Neural cell (in vitro differentiated cells): ENCODE results near the gene CUBN. TPM values are rescaled to one million over a fixed set of nuclear protein-coding genes. Genes with fewer than 3 reads are reported as not detected.

ENCODE experiments used
- H2AFZ ChIP-seq: fragments of 200-600, 300-800 bp; sonication (generic), shearing (Covaris generic); 2 replicates; pipeline ENCODE4 v1.6.0; 2014; ENCODE audit warnings: low read depth, mild to moderate bottlenecking, antibody characterized with exemption, low read length, moderate library complexity
- H3F3A ChIP-seq: fragments of 200-600 bp; shearing (Covaris generic); 2 replicates; pipeline ENCODE4 v1.6.1; 2016; ENCODE audit warnings: mild to moderate bottlenecking, moderate library complexity, mixed read lengths, antibody characterized with exemption, low read length; ENCODE audit not compliant: insufficient read depth, poor library complexity, severe bottlenecking
- H3K27ac ChIP-seq: fragments of 200-600, 300-800 bp; sonication (generic), shearing (Covaris generic); 2 replicates; pipeline ENCODE4 v1.5.1; 2014; ENCODE audit warnings: mild to moderate bottlenecking, low read length, moderate library complexity
- H3K27me3 ChIP-seq: fragments of 300-800, 200-600 bp; sonication (generic), shearing (Covaris generic); 2 replicates; pipeline ENCODE4 v1.6.0; 2014; ENCODE audit warnings: mild to moderate bottlenecking, low read depth, low read length, moderate library complexity; ENCODE audit not compliant: insufficient read depth
- H3K36me3 ChIP-seq: fragments of 300-800, 200-600 bp; sonication (generic), shearing (Covaris generic); 2 replicates; pipeline ENCODE4 v1.5.1; 2014; ENCODE audit warnings: mild to moderate bottlenecking, antibody characterized with exemption, low read length, moderate library complexity; ENCODE audit not compliant: insufficient read depth
- H3K4me2 ChIP-seq: fragments of 300-800, 200-600 bp; sonication (generic), shearing (Covaris generic); 2 replicates; pipeline ENCODE4 v1.6.0; 2014; ENCODE audit warnings: mild to moderate bottlenecking, low read length
- H3K4me3 ChIP-seq: fragments of 300-800, 200-600 bp; sonication (generic), shearing (Covaris generic); 2 replicates; pipeline ENCODE4 v1.5.1; 2014; ENCODE audit warnings: mild to moderate bottlenecking, low read length, moderate library complexity
- H3K79me2 ChIP-seq: fragments of 200-600 bp; shearing (Covaris generic); replicated peaks from 2 replicates; pipeline ENCODE4 v1.6.0; 2014; ENCODE audit warnings: mild to moderate bottlenecking, low read length, moderate library complexity; ENCODE audit not compliant: insufficient read depth
- H3K9ac ChIP-seq: fragments of 300-800, 200-600 bp; sonication (generic), shearing (Covaris generic); 2 replicates; pipeline ENCODE4 v1.6.1; 2016; ENCODE audit warnings: mild to moderate bottlenecking, low read length, mixed read lengths
- H3K9me2 ChIP-seq: fragments of 200-600 bp; shearing (Covaris generic); 2 replicates; pipeline ENCODE4 v1.6.1; 2016; ENCODE audit warnings: mild to moderate bottlenecking, low read length, mixed read lengths; ENCODE audit not compliant: insufficient read depth
- H3K9me3 ChIP-seq: fragments of 200-600, 300-800 bp; sonication (generic), shearing (Covaris generic); 2 replicates; pipeline ENCODE4 v1.6.1; 2016; ENCODE audit warnings: mild to moderate bottlenecking, mixed run types, low read length, moderate library complexity, mixed read lengths
- H4K20me1 ChIP-seq: fragments of 200-600 bp; shearing (Covaris generic); 2 replicates; pipeline ENCODE4 v1.6.1; 2016; ENCODE audit warnings: mild to moderate bottlenecking, mixed run types; ENCODE audit not compliant: insufficient read depth
- EP300 ChIP-seq: fragments of 450-650 bp; conservative IDR thresholded peaks from 2 replicates; pipeline ENCODE4 v1.6.1; 2014; ENCODE audit warnings: antibody characterized with exemption, mild to moderate bottlenecking, moderate library complexity; ENCODE audit not compliant: poor library complexity, severe bottlenecking
- EZH2 ChIP-seq: fragments of 200-600, 300-800 bp; shearing (Covaris generic), sonication (generic); IDR thresholded peaks from 2 replicates; pipeline ENCODE4 v1.6.1; 2014; ENCODE audit warnings: antibody characterized with exemption, low read length, borderline replicate concordance, mild to moderate bottlenecking; ENCODE audit not compliant: insufficient read depth, poor library complexity, severe bottlenecking
- MXI1 ChIP-seq: fragments of 450-650 bp; conservative IDR thresholded peaks from 2 replicates; pipeline ENCODE4 v1.6.1; 2014; ENCODE audit warnings: antibody characterized with exemption, mild to moderate bottlenecking; ENCODE audit not compliant: poor library complexity, severe bottlenecking
- POLR2AphosphoS5 ChIP-seq: IDR thresholded peaks from 2 replicates; pipeline ENCODE4 v1.6.1; 2012
- RAD21 ChIP-seq: fragments of 450-650 bp; conservative IDR thresholded peaks from 2 replicates; pipeline ENCODE4 v1.6.1; 2014; ENCODE audit warnings: antibody characterized with exemption, mild to moderate bottlenecking, moderate library complexity
- SMC3 ChIP-seq: fragments of 450-650 bp; conservative IDR thresholded peaks from 2 replicates; pipeline ENCODE4 v1.6.1; 2014; ENCODE audit warnings: antibody characterized with exemption, mild to moderate bottlenecking, moderate library complexity; ENCODE audit not compliant: poor library complexity
- TAF1 ChIP-seq: IDR thresholded peaks from 2 replicates; pipeline ENCODE4 v1.6.1; 2012; ENCODE audit warnings: low read depth
- polyA plus RNA-seq: library from polyadenylated mRNA; depleted of rRNA; stranded (reverse); fragments of >200 nt; gene quantifications from 2 replicates; pipeline ENCODE4 v1.2.3, GENCODE V29; 2014
- TF ChIP-seq, protein P1 (sequence below): fragments of 450-650 bp; IDR thresholded peaks from 2 replicates; pipeline ENCODE4 v1.5.1; 2014; ENCODE audit warnings: antibody characterized with exemption, mild to moderate bottlenecking, moderate library complexity; ENCODE audit not compliant: poor library complexity, severe bottlenecking
- TF ChIP-seq, protein P2 (sequence below): IDR thresholded peaks from 2 replicates; pipeline ENCODE4 v1.6.1; 2012; ENCODE audit warnings: borderline replicate concordance

The CUBN gene
- polyA plus RNA-seq, 1 donor from 2014 or later = 7.1 TPM

DNA sequence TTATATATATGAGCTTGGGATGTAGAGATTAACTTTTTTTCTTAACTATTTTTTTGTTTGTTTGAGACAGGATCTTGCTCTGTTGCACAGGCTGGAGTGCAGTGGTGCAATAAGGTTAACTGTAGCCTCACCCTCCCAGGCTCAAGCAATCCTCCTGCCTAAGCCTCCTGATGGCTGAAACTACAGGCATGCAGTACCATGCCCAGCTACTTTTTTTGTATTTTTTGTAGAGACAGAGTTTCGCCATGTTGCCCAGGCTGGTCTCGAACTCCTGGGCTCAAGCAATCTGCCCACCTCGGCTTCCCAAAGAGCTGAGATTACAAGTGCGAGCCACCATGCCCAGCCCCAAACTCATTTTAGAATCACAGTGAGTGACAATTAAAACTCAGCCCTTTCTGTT lies 105.2 kb downstream of the CUBN start:
- Histone ChIP-seq H3K4me2 (no peak overlapping the region), H3K9me2 (no peaks in the 10 kb centered on the region)

DNA sequence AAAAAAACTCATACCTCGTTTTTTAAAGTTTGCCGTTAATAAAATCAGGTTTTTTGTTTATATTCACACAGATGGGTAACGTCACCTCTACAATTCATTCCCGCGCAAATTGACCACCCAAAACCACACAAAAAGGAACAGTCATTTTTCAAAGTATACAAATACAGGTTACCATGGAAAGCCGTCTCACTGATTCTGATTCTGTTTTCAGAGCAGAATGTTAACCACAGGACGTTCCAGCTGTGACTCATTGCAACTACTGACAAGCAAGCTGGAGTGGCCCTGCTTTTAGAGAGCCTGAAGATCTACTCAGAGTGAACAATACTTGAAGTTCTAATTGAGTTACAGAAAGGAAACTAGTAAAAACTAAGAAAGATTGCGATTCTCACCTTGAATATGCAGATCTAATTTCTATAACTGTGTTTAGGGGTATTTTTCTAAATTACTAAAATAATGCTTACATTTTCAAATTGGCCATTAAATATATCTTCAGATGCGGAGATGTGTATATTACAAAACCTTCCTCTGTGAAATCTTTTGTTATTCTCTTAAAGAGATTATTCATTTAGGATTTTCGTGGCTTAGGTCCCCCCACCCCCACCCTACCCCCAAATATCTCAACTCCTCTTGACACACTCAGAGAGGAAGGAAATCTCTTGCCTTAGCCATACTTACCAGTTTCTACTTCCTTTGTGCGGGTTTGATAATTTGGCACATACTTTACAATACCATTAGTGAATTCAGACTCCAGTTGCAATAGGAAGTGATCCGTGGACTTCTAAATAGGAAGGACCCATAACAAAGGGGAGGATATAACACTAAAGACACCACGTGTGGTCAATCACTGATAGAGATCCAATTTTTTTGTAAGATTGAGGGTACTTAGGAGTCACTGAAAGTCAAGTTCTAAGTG lies 106.0 kb downstream of the CUBN start:
- H2AFZ ChIP-seq = no peak overlapping the region
- no peaks in the 10 kb centered on the region for H3K27me3 ChIP-seq
- H3F3A ChIP-seq = no peaks in the 10 kb centered on the region
- no peaks in the 10 kb centered on the region for H4K20me1 ChIP-seq
- no peak overlapping the region for H3K4me2 ChIP-seq
- TF ChIP-seq SMC3 (no peak), TAF1 (no peak), RAD21 (no peak), EZH2 (no peak), POLR2AphosphoS5 (no peak), EP300 (no peak), MXI1 (no peak)
- TF ChIP-seq, protein P1, sequence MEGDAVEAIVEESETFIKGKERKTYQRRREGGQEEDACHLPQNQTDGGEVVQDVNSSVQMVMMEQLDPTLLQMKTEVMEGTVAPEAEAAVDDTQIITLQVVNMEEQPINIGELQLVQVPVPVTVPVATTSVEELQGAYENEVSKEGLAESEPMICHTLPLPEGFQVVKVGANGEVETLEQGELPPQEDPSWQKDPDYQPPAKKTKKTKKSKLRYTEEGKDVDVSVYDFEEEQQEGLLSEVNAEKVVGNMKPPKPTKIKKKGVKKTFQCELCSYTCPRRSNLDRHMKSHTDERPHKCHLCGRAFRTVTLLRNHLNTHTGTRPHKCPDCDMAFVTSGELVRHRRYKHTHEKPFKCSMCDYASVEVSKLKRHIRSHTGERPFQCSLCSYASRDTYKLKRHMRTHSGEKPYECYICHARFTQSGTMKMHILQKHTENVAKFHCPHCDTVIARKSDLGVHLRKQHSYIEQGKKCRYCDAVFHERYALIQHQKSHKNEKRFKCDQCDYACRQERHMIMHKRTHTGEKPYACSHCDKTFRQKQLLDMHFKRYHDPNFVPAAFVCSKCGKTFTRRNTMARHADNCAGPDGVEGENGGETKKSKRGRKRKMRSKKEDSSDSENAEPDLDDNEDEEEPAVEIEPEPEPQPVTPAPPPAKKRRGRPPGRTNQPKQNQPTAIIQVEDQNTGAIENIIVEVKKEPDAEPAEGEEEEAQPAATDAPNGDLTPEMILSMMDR = no peak
- TF ChIP-seq, protein P2, sequence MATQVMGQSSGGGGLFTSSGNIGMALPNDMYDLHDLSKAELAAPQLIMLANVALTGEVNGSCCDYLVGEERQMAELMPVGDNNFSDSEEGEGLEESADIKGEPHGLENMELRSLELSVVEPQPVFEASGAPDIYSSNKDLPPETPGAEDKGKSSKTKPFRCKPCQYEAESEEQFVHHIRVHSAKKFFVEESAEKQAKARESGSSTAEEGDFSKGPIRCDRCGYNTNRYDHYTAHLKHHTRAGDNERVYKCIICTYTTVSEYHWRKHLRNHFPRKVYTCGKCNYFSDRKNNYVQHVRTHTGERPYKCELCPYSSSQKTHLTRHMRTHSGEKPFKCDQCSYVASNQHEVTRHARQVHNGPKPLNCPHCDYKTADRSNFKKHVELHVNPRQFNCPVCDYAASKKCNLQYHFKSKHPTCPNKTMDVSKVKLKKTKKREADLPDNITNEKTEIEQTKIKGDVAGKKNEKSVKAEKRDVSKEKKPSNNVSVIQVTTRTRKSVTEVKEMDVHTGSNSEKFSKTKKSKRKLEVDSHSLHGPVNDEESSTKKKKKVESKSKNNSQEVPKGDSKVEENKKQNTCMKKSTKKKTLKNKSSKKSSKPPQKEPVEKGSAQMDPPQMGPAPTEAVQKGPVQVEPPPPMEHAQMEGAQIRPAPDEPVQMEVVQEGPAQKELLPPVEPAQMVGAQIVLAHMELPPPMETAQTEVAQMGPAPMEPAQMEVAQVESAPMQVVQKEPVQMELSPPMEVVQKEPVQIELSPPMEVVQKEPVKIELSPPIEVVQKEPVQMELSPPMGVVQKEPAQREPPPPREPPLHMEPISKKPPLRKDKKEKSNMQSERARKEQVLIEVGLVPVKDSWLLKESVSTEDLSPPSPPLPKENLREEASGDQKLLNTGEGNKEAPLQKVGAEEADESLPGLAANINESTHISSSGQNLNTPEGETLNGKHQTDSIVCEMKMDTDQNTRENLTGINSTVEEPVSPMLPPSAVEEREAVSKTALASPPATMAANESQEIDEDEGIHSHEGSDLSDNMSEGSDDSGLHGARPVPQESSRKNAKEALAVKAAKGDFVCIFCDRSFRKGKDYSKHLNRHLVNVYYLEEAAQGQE = no peak
- H3K9me3 ChIP-seq = no peaks in the 10 kb centered on the region
- no peaks in the 10 kb centered on the region for H3K36me3 ChIP-seq
- H3K9me2 ChIP-seq = no peaks in the 10 kb centered on the region
- H3K27ac ChIP-seq = no peak overlapping the region
- H3K79me2 ChIP-seq = no peaks in the 10 kb centered on the region
- H3K4me3 ChIP-seq = no peak overlapping the region
- H3K9ac ChIP-seq = no peak overlapping the region

More for the DNA sequence above, 105.2 kb downstream of the CUBN start:
- Histone ChIP-seq H4K20me1 (no peaks in the 10 kb centered on the region), H3K9me3 (no peaks in the 10 kb centered on the region), H3F3A (no peaks in the 10 kb centered on the region), H3K9ac (no peak overlapping the region), H2AFZ (no peak overlapping the region), H3K4me3 (no peak overlapping the region), H3K79me2 (no peaks in the 10 kb centered on the region), H3K36me3 (no peaks in the 10 kb centered on the region), H3K27ac (no peak overlapping the region), H3K27me3 (no peaks in the 10 kb centered on the region)
- TF ChIP-seq TAF1 (no peak), EZH2 (no peak), EP300 (no peak), RAD21 (no peak)
